NCI-H2227 (cell line): ENCODE data around the gene PAPOLB.

Experiments
- DNase-seq: peaks from one replicate; lab custom pipeline; 2025; ENCODE audit not compliant: unreplicated experiment; lab: John Stamatoyannopoulos, UW

Gene PAPOLB

DNA sequence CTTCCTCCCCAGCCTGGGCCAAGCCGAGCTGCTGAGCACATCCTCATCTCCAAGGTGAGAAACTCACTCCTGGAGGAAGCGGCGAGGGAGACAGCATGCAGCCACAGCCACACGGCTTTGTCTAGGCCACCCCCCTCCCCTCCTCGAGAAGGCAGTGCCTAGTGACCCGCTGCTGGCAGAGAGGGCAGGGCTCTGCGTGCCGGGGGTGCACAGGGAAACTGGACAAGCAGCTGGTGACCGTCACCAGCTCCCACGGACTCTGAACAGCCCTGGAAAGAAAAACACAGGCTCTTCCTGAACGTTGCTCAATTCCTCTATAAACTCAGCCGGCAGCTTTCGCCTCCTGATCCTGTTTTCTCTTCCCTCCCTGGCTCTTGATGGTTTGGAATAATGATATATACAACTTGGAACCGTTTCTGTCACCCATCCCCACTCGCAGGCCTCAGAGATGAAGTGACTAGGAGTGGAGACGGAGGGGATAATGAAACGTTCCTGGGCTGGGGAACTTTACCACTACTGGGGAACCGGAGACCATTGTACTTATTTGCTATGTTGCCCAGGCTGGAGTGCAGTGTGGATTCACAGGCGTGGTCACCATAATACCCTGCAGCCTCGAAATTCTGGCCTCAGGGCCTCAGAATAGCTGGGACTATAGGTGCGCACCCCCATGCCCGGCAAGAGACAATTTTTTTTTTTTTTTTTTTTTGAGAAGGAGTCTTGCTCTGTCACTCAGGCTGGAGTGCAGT, 19.3 kb downstream of the PAPOLB start:
- no peak for DNase-seq

DNA sequence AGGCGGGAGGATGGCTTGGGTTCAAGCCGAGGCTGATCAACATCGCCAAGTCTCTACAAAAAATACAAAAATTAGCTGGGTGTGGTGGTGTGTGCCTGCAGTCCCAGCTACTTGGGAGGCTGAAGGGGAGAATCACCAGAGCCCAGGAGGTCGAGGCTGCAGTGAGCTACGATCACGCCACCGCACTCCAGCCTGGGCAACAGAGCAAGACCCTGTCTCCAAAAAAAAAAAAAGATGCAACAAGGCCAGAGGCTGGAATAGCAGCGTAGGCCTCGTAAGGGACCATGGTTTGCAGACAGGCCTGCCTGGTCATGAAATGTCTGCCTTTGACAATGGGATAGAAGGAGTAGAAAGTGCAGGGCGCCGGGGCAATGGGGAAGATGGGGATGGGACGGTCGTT, 20.0 kb downstream of the PAPOLB start:
- no peak for DNase-seq

GRCh38 chr7:4841007-4841784, 20.6 kb downstream of the PAPOLB start:
- DNase-seq, result no peak

GRCh38 chr7:4840079-4840501, 21.7 kb downstream of the PAPOLB start:
- DNase-seq, result no peak

GRCh38 chr7:4838626-4839334, 23.1 kb downstream of the PAPOLB start:
- no peak for DNase-seq

DNA sequence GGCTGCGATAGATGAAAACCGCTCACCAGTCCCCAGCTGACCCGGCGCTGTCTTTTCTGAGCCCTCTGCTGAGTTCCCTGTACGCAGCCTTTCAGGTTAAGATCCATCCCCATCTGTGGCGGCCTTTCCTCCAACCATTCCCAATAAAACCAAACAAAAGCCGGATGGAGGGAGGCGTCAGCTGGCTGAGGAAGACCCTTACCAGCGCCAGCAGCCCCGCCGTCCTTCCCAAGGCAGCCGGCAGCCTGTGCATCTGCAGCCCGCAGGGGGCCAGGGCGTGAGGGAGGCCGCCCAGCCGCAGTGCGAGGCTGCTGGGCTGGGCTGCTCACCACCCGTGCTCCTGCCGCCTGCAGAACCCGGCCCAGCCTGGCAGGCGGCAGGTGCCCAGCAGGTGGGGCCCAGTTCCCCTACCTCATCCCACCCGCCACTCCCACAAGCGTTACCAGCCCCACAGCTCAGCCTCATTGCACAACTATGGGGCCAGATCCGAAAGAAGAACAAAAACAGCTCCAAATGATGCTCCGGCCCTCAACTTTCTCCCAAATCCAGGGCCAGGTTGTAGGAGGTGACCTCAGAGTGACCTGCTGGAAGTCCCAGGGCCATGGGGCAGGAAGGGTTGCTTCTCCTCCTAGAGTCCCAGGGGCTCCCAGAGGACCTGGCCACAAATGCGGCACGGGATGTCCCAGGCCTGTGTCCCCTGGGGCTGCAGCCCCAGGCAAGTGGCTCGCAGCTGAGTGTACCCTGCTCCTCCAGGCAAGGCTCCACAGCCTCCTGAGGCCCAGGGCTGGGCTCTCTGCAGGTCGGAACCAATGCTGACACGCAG, 23.8 kb downstream of the PAPOLB start:
- peak; percentile 70 for DNase-seq

DNA sequence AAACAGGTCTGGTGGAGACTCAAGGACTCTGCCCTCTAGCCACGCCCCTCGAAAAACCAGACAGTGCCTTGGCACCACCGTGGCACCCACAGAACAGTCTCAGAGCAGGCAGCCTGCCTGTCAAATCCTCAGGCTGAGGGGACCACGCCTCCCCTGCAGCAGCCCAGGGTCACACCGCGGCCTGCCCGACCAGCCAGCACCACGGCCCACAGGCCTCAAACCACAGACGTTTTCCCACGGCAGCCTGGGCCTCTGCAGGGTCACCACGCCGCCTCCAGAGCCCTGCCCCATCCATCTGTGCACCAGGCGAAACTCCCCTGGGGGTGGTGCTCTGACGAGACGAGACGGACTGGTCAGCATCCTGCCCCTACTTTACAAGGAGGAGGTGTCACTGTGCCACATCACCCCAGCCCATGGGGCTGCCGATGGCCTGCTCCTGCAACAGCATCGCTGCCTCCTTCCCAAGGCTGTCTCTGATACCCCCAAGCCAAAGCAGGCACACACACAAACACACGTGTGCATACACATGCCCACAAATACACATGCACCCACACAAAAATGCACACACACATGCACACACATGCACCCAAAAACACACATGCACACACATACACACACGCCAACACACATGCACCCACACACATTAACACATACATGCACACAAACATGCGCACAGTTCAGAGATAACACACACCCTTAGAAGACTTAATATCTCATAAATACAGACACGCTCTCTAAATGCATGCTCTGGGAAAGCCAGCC, 24.6 kb downstream of the PAPOLB start:
- DNase-seq, result peak; percentile 37

GRCh38 chr7:4836206-4836661, 25.6 kb downstream of the PAPOLB start:
- no peak for DNase-seq

DNA sequence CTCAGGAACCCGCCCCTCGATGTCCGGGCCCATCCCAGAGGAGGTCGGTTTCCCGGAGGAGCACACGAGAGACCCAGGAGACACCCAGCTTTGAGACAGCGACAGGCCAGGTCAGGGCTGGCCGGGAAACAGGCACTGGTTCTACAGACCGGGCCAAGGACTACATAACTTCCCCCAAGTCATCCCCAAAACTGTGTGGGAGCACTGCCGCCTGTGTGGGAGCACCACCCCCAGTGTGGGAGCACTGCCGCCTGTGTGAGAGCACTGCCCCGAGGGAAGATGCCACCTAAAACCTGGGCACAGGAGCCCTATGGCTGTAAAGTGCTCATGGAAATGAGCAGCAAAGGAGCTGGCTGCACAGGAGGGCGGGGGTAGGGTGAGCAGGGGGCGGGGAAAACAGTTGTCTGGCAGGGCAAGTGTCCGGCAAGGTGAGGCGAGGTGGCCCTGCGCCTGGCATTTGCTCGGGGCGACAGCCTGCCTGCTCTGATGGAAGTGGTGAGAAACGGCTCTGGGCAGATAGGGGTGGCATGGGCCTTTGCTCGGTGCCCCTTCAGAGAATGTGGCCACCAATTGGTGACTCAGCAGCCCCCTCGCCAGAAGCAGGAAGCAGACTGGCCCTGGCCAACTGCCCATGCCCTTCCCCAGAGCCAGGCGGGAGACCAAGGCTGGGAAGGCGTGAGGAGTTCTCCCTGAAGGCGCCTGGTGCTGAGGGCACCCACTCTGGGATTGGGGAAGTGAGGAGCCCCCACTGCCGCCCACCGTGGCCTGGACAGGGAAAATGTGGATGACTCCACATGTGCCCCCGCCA, 26.2 kb downstream of the PAPOLB start:
- DNase-seq, result no peak

GRCh38 chr7:4834601-4835397, 27.0 kb downstream of the PAPOLB start:
- DNase-seq, result no peak

GRCh38 chr7:4833691-4834600, 27.9 kb downstream of the PAPOLB start:
- DNase-seq, result no peak

- no peak for DNase-seq
These were observed 28.7 kb downstream of the PAPOLB start for GRCh38 chr7:4833176-4833575.

DNA sequence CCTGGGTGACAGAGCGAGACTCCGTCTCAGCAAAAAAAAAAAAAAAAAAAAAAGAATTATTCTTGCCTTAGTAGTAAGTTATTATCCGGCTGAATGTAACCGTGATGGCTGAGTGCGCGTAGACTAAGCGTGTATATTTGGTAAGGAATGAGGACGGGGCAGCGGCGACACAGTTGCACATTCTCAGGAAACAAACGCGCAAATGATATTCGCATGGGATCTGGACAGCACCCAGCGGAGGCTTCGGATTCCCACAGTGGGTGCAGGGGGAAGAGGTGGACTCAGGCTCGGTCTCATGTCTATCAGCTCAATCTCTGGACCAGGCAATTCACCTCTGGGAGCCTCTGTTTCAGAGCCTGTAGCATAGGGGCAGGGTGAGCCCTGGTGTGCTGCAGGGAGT, 29.1 kb downstream of the PAPOLB start:
- no peak for DNase-seq

- DNase-seq, result no peak
These were observed 29.9 kb downstream of the PAPOLB start for GRCh38 chr7:4831723-4832495.

- DNase-seq, result peak; percentile 20
These were observed 31.7 kb downstream of the PAPOLB start for GRCh38 chr7:4830176-4830575.

DNA sequence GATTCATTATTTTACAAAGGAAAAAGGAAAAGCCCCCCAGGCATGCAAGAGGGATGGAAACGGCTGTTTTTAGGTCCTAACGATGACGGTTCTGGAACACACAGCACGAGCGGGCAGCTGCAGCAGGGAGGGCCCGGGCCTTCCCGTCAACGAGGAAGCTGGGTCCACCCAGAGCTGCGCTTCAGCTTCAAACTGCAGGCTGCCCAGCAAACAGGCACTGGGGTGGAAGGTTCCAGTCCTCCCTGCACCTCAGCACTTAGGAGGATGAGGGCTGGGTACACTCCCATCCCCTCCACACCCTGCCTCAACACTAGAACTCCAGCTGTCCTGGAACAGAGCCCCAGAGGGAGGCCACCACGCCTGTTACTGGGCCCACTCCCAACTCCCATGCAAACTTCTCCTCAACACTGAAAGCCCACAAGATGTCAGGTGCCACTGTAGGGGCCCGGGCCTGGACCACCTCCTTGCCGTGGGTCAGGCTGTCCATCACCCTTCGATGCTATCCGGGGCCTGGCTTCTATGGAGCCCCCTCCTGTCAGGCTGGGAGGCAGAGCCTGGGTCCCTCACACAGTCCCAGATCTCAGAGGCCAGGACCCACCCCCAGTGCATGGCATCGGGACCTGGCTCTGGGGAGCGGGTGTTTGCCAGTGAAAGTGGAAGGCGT, 33.0 kb downstream of the PAPOLB start:
- no peak for DNase-seq
